ENCODE data around the gene CNTF.
A peak's percentile ranks its signal among the peaks of the same experiment; 100 is the strongest.

DNA sequence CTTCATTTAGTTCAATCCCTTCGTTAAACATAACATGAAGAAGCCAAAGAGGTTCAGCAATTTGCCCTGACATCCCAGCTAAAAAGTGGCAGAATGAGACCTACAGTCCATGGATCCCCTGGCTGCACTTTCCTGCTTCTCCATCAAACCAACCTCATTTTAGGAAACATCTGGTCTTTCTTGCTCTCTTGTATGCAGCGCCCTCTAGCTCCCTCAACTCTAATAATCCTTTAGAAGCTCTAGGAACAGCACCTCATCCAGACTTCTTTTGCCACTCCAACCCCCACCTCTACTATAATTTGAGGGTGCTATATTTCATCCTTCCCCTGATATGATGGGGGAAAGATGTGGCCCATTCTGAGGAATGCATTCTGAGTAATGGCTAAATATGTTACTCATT is 7.4 kb downstream of the CNTF start:
- TF ChIP-seq, protein P1, sequence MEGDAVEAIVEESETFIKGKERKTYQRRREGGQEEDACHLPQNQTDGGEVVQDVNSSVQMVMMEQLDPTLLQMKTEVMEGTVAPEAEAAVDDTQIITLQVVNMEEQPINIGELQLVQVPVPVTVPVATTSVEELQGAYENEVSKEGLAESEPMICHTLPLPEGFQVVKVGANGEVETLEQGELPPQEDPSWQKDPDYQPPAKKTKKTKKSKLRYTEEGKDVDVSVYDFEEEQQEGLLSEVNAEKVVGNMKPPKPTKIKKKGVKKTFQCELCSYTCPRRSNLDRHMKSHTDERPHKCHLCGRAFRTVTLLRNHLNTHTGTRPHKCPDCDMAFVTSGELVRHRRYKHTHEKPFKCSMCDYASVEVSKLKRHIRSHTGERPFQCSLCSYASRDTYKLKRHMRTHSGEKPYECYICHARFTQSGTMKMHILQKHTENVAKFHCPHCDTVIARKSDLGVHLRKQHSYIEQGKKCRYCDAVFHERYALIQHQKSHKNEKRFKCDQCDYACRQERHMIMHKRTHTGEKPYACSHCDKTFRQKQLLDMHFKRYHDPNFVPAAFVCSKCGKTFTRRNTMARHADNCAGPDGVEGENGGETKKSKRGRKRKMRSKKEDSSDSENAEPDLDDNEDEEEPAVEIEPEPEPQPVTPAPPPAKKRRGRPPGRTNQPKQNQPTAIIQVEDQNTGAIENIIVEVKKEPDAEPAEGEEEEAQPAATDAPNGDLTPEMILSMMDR (IDR thresholded peaks at IDR 0.05): peak in 1 of 3 donors; percentile 33
- no peak for TF ChIP-seq POLR2AphosphoS5 (IDR thresholded peaks at IDR 0.05)
